GM12872 (cell line): ENCODE results near the gene RER1.

Source experiments
- TF ChIP-seq, protein P1 (sequence below): IDR thresholded peaks from 3 replicates; pipeline ENCODE4 v1.5.1; 2011; ENCODE audit warnings: low read depth, mild to moderate bottlenecking, low read length, moderate library complexity; ENCODE audit not compliant: insufficient read depth

Gene RER1

DNA sequence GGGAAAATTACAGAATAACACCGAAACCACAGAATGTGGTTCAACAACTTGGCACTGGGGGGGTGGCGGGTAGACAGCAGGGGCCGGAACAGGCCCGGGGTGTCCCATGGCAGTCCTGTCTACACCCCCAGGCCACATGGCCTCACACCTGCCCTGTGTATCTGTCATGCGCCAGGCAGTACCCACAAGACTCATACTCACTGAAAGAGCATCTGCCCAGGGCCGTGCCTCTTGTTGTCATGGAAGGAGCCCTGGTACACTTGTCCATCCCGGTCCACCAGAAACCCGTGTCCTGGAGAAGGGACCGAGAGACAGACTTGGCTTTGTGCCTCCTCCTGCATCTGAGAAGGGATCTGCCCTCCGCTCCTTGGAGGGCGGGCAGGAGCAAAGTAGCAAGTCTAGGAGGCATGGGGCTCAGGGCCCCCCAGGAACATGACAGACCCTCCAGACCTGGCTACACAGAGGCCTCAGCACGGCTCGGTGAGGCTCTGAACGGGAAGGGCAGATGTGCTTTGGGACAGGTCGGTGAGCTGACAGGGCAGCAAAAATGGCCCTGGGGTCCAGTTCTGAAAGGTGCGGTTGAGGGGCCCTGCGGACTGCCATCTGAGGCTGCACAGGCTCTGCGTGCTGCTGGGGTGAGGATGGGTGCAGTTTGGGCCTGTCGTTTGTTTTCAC is 5.9 kb upstream of the RER1 start:
- TF ChIP-seq, protein P1, sequence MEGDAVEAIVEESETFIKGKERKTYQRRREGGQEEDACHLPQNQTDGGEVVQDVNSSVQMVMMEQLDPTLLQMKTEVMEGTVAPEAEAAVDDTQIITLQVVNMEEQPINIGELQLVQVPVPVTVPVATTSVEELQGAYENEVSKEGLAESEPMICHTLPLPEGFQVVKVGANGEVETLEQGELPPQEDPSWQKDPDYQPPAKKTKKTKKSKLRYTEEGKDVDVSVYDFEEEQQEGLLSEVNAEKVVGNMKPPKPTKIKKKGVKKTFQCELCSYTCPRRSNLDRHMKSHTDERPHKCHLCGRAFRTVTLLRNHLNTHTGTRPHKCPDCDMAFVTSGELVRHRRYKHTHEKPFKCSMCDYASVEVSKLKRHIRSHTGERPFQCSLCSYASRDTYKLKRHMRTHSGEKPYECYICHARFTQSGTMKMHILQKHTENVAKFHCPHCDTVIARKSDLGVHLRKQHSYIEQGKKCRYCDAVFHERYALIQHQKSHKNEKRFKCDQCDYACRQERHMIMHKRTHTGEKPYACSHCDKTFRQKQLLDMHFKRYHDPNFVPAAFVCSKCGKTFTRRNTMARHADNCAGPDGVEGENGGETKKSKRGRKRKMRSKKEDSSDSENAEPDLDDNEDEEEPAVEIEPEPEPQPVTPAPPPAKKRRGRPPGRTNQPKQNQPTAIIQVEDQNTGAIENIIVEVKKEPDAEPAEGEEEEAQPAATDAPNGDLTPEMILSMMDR: no peak

DNA sequence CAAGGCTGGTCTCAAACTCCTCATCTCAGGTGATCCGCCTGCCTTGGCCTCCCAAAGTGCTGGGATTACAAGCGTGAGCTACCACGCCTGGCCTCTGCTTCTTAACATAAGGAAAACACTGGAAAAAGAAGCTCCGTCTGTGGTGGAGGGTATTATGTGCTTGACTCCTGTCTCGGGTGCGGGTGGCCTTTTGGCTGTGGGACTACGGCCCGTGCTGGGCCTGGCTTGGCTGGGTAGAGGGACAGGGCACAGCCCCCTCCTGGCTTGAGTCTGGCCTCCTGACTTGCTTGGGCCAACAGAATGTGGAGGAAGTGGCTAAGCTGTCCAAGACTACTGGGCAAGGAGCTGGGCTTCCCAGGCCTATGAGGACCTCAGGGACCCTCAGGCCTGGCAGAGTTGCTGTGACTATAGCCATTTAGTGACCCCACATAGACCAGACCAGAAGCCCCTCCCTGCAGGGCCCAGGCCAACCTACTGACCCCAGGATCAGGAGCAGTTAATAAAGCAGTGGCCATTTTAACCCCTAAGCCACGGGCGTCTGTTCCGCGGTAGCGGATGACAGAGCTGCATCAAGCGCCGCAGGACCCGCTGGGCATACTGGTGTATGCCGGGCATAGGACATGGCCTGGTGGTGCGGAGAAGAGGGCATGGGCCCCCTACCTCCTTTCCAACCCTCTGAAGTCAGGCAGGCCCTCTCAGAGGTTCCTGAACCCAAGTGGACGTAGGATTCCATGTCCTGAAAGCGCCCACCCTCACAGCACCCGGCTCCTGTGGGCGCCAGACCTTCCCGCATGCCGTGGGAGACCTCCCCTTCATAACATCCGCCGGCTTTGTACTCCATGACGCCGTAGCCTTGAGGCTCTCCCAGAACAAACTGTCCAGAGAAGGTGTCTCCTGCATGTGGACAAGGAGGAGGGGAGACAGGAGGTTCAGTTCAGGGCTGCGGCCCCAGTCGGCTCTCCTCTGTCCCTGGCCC is 4.7 kb upstream of the RER1 start:
- TF ChIP-seq, protein P1: no peak

DNA sequence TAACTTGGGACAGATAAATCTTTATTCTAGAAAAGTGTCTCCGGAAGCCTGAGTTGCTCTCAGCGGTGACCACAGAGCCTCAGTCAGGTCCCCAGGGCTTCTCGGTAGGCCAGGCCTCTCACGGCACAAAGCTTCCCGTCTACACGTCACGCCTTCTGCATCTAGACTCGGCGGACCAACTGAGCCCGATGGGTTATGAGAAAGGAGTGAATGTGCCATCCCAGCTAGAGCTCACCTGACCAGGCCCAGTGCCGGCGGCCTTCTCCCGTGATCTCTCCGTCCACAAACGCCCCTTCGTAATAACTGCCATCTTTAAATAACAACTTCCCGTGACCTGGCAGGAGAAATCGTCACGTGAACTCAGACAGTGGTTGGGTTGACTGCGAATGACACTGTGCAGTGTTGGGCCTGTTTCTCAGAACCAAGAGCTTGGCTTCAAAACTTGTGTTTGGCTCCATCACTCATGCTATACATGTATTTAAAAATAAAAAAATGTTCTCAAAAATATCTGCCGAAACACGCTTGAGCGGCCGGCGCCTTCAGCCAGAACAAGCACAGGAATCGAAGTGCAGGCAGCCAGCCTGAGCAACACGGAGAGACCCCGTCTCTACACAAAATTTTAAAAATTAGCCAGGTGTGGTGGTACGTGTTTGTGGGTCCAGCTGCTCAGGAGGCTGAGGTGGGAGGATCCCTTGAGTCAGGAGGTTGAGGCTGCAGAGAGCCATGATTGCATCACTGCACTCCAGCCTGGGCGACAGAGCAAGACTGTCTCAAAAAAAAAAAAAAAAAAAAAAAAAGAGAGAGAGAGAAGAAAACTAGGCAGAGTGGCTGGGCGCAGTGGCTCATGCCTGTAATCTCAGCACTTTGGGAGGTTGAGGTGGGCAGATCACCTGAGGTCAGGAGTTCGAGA is 3.4 kb upstream of the RER1 start:
- TF ChIP-seq, protein P1: no peak

DNA sequence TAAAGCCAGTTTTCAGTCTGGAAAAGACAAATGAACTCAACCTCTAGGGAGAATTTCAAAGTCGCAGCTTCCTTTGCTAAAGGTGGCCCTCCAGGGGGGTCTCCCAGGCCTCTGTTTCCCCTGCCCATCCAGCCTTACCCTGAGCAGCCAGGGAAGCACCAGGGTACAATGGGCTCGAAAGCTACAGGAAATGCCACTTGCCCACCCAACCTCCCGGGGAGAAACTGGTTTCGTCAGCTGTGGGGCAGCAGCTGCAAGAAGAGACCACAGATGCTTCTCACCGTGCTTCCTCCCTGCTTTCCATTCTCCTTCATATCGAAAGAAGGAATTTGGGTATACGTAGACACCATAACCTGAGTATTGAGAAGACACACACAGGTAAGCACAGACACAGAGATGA is 2.0 kb upstream of the RER1 start:
- TF ChIP-seq, protein P1: no peak

DNA sequence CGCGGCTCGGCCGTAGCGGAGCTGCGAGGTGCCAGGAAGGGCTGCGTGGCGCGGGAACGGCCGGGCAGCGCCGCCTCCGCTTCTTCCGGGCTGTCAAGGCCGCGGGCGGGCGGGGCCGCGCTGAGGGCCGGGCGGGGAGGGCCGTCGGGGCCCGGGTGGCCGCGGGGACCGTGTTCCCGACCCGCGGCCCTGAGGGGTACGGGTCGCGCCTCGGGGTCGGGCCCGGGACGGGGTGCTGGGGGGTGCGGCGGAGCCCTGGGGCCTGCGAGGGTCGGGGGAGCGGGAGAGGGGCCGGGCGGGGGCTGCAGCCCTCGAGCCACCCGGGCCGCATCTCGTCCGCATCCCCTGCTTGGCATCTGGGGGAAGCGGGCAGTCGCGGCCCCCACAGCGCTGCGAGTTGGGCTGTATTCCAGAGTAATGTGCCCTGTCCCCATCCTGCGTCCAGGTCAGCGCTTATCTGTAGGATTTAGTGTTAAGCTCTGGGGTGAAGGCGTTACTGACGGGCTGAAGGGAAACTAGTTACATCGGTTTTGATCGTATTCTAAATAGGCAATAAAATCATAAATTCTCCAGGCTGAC is 379 bp downstream of the RER1 start:
- TF ChIP-seq, protein P1: no peak

DNA sequence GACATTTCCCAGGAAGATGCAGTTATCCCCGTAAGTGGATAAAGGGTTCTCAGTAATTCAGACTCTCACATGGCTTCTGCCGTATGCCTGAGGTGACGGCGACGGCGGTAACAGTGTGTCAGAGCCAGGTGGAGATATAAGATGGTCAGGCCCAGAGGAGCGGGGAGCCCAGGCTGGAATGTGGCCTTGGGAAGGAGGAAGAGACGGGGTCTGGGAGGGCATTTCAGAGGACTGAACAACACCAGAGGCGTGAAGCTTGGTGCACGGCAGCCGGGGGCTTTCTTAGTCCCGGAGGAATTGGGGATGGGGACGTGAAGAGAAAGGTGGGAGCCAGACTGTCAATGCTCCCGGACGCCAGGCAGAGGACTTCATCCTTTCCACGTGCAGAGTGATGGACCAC is 1.0 kb downstream of the RER1 start:
- TF ChIP-seq, protein P1: no peak

DNA sequence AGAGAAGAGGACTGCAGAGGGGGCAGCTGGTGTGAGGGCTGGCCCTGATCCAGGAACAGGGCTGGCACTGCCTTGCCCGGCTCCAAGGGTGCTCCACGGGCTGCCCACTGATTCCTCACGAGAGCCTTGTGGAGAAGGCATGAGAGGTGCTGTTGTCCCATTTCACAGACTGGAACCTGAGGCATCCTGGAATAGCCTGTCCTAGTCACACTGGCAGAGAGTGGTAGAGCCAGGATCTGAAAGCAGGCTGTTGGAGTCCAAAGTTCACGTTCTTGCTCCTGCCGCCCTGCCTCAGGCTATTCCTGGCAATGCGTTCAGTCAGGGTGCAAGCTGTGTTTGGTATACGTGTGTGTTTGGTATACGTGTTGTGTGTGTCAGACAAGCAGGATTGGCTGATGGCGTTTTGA is 1.8 kb downstream of the RER1 start:
- TF ChIP-seq, protein P1: no peak
